Choroid plexus epithelial cell (primary cell): ENCODE data around the gene ACBD3.

Experiments
- DNase-seq: peaks from one replicate; pipeline ENCODE4 v3.0.0-alpha.2; 2010; ENCODE audit warnings: low read depth
- H3K4me3 ChIP-seq: 2 replicates; pipeline ENCODE4 v1.5.1; 2011; ENCODE audit warnings: low read depth, mild to moderate bottlenecking, control low read depth, low read length, moderate library complexity
- CTCF ChIP-seq: conservative IDR thresholded peaks from 2 replicates; pipeline ENCODE4 v1.5.1; 2011; ENCODE audit warnings: low read depth, mild to moderate bottlenecking, control low read depth, inconsistent platforms, low read length, moderate library complexity

Gene ACBD3

GRCh38 chr1:226121587-226122400 lies 64.7 kb downstream of the ACBD3 start:
- peak overlapping the region; percentile 65 for H3K4me3 ChIP-seq
- peak; percentile 49 for TF ChIP-seq CTCF
- DNase-seq: peak; percentile 36

- no peak for DNase-seq
- peak overlapping the region; percentile 22 for H3K4me3 ChIP-seq
- no peak for TF ChIP-seq CTCF
Measured at GRCh38 chr1:226121049-226121586, 65.4 kb downstream of the ACBD3 start.

GRCh38 chr1:226120398-226120797 lies 66.1 kb downstream of the ACBD3 start:
- H3K4me3 ChIP-seq: no peak overlapping the region
- DNase-seq: no peak
- TF ChIP-seq CTCF: no peak

GRCh38 chr1:226119169-226119568 lies 67.4 kb downstream of the ACBD3 start:
- no peak for DNase-seq
- TF ChIP-seq CTCF: no peak
- H3K4me3 ChIP-seq: no peak overlapping the region

- no peak for DNase-seq
- TF ChIP-seq CTCF: no peak
- H3K4me3 ChIP-seq: no peak overlapping the region
Measured at GRCh38 chr1:226118357-226118756, 68.2 kb downstream of the ACBD3 start.

- TF ChIP-seq CTCF: no peak
- no peak for DNase-seq
- H3K4me3 ChIP-seq: no peak overlapping the region
Measured at GRCh38 chr1:226117330-226117729, 69.2 kb downstream of the ACBD3 start.

GRCh38 chr1:226116673-226117072 lies 69.9 kb downstream of the ACBD3 start:
- TF ChIP-seq CTCF: no peak
- H3K4me3 ChIP-seq: no peak overlapping the region
- DNase-seq: no peak
